AG04450 (cell line): ENCODE data around the gene TRIM59. TPM values are rescaled to one million over a fixed set of nuclear protein-coding genes. Genes with fewer than 3 reads are reported as not detected.

ENCODE experiments used
- CTCF ChIA-PET: fragments of 300-600, 350-600 bp; formaldehyde crosslinking; extraction: SDS; loops from one replicate; lab custom pipeline; 2022; ENCODE audit warnings: antibody characterized with exemption, inconsistent platforms; lab: Charles Lee
- POLR2A ChIA-PET: fragments of 350-600 bp; formaldehyde crosslinking; extraction: SDS; loops from one replicate; lab custom pipeline; 2021; ENCODE audit warnings: antibody characterized with exemption, inconsistent platforms; lab: Yijun Ruan, JAX
- DNase-seq: peaks from one replicate; pipeline ENCODE4 v3.0.0-alpha.2; 2011; ENCODE audit warnings: low read depth, low spot score
- H3K27ac ChIP-seq: one replicate; pipeline ENCODE4 v1.5.1; 2012; ENCODE audit warnings: low read depth, low read length, control low read depth
- H3K27me3 ChIP-seq: one replicate; pipeline ENCODE4 v1.6.0; 2012; ENCODE audit warnings: low read length; ENCODE audit not compliant: control insufficient read depth, insufficient read depth
- H3K4me3 ChIP-seq: 2 replicates; pipeline ENCODE4 v1.5.1; 2011; ENCODE audit warnings: mild to moderate bottlenecking, low read depth, low read length, control low read depth
- H3K9me3 ChIP-seq: 2 replicates; pipeline ENCODE4 v1.5.1; 2012; ENCODE audit warnings: low read length; ENCODE audit not compliant: control insufficient read depth, insufficient read depth
- CTCF ChIP-seq: IDR thresholded peaks from 2 replicates; pipeline ENCODE4 v1.5.1; 2011; ENCODE audit warnings: low read depth, low read length, control low read depth, inconsistent platforms
- polyA plus RNA-seq: library from polyadenylated mRNA; depleted of rRNA; stranded (reverse); fragments of >200 nt; gene quantifications from 2 replicates; pipeline ENCODE4 v1.2.3, GENCODE V29; 2011

TRIM59 gene
- polyA plus RNA-seq, 1 experiment = 15.3 TPM

GRCh38 chr3:160447544-160447943, 2.0 kb downstream of the TRIM59 start:
- ChIA-PET POLR2A (no interaction called here), CTCF (no interaction called here)
- no peak overlapping the region for H3K27ac ChIP-seq
- DNase-seq = no peak
- no peaks in the 10 kb centered on the region for H3K27me3 ChIP-seq
- H3K9me3 ChIP-seq = peaks cover 8% of the 10 kb centered on the region
- peak overlapping the region; percentile 87 for H3K4me3 ChIP-seq
- no peak for TF ChIP-seq CTCF

GRCh38 chr3:160446522-160447056, 3.0 kb downstream of the TRIM59 start:
- H3K9me3 ChIP-seq = peaks cover 6% of the 10 kb centered on the region
- TF ChIP-seq CTCF = no peak
- H3K27ac ChIP-seq = no peak overlapping the region
- peak overlapping the region; percentile 5; the same call in 1 of the 2 replicates for H3K4me3 ChIP-seq
- no peaks in the 10 kb centered on the region for H3K27me3 ChIP-seq
- ChIA-PET CTCF (no interaction called here), POLR2A (no interaction called here)
- no peak for DNase-seq

DNA sequence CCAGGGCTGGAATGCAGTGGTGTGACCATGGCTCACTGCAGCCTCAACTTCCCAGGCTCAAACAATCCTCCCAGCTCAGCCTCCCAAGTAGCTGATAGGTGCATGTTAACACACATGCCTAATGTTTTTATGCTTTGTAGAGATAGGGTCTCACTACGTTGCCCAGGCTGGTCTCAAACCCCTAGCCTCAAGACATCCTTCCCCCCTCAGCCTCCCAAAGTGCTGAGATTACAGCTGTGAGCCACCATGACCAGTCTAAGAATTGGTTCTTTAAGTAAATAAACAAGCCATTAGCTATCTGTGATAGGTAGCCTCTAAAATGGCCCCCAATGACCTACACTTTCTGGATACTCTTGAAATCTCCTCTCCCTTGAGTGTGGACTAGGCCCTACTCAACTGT, 3.7 kb downstream of the TRIM59 start:
- peaks cover 6% of the 10 kb centered on the region for H3K9me3 ChIP-seq
- no peak for DNase-seq
- no peak overlapping the region for H3K4me3 ChIP-seq
- no peak overlapping the region for H3K27ac ChIP-seq
- ChIA-PET CTCF (interaction anchor here (1.3 kb wide), 1 partner anchor 40 kb away, joined by 3 read pairs; no protein-coding TSS in a partner anchor), POLR2A (interaction anchor here (0.6 to 0.7 kb wide), 4 partner anchors 32 to 1690 kb away, joined by 3 to 7 read pairs (median 5); no protein-coding TSS in a partner anchor)
- no peak for TF ChIP-seq CTCF
- H3K27me3 ChIP-seq = no peaks in the 10 kb centered on the region

DNA sequence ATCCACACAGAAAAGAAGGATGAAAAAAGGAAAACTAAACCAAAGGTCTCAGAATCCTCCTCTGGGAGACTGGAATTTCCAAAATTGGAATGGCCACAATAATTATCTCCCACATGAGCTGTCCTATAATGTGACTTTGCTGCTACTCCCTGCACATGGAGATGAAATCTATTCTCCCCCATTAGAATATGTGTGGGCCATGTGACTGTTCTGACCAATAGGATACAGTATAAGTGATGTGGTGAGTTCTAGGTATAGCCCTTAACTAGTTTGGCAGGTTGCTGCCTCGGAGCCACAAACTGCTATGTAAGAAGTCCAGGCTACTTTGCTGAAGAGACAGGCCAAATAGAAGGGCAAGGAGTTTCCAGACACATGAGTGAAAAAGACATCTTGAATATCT, 5.2 kb downstream of the TRIM59 start:
- DNase-seq = no peak
- CTCF ChIA-PET = interaction anchor here (0.8 kb wide), 1 partner anchor 28 kb away, joined by 3 read pairs; no protein-coding TSS in a partner anchor
- TF ChIP-seq CTCF = no peak

GRCh38 chr3:160440687-160441086, 8.9 kb downstream of the TRIM59 start:
- no peaks in the 10 kb centered on the region for H3K27me3 ChIP-seq
- no peak for DNase-seq
- ChIA-PET CTCF (no interaction called here), POLR2A (no interaction called here)
- H3K27ac ChIP-seq = no peak overlapping the region
- H3K9me3 ChIP-seq = no peaks in the 10 kb centered on the region
- no peak overlapping the region for H3K4me3 ChIP-seq
- TF ChIP-seq CTCF = no peak

More for the DNA sequence above, 5.2 kb downstream of the TRIM59 start:
- POLR2A ChIA-PET = no interaction called here
- H3K27me3 ChIP-seq = no peaks in the 10 kb centered on the region
- no peak overlapping the region for H3K4me3 ChIP-seq
- no peaks in the 10 kb centered on the region; the same call in 1 of the 2 replicates for H3K9me3 ChIP-seq
- H3K27ac ChIP-seq = no peak overlapping the region
